NCI-H345 treated with DMSO at 0.1 percent for 48 hours (cell line): ENCODE measurements around the gene MYOG.

Experiments used
- DNase-seq: peaks from one replicate; lab custom pipeline; 2025; ENCODE audit not compliant: unreplicated experiment; lab: John Stamatoyannopoulos, UW

MYOG gene

GRCh38 chr1:203073469-203073868, 12.3 kb downstream of the MYOG start:
- no peak for DNase-seq

DNA sequence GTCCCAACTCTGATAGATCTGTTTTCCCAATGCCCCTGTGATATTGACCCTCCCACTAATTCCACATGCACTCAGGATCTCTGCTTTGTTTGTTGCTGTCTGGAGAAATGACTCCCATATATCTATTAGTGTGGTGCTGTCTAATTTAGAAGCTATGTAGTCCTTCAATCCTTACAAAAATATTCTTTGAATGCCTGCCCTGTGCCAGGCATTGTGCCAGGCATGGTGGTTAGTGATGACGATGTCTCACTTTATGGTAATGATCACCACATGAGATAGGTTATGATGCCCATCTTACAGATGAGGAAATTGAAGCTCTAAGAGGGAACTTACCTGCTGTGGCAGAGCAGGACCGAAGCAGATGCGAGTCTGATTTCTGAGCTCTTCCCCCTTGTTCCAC, 12.9 kb downstream of the MYOG start:
- no peak for DNase-seq

GRCh38 chr1:203072002-203072602, 13.7 kb downstream of the MYOG start:
- DNase-seq = no peak

DNA sequence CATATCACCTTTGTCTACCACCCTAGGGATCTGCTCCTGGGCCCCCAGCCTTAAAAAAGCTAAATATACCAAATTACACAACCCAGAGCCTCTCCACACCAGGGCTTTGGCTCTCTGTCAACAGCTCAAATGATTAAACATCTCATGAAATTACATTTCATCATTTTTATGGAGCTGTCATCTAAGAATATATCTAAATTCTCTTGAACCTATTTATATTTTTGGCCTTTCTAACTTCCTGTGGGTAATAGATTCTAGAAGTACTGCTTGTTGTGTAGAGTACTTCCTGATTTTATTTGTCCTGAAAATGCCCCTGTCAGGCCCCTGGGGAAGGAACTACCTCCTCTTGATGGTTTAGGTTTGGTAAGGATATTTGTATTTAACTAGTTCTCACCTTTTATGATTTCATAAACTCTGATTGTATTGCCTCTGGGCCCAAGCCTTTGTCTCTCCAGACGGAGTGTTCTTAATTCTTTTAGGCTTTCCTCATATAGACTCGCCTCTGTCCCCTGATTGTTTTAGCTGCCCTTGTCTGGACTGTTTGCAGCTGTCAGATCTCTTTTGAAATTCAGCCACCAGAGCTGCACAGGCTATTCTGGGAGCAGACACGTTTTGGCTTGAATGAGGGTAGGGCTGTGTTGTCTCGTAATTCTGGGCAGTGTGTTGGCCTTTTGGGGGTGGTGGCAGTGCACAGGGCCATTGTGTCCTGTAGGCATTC, 16.6 kb downstream of the MYOG start:
- DNase-seq = no peak

GRCh38 chr1:203066965-203067364, 18.8 kb downstream of the MYOG start:
- DNase-seq = no peak

GRCh38 chr1:203065986-203066385, 19.8 kb downstream of the MYOG start:
- DNase-seq = no peak

DNA sequence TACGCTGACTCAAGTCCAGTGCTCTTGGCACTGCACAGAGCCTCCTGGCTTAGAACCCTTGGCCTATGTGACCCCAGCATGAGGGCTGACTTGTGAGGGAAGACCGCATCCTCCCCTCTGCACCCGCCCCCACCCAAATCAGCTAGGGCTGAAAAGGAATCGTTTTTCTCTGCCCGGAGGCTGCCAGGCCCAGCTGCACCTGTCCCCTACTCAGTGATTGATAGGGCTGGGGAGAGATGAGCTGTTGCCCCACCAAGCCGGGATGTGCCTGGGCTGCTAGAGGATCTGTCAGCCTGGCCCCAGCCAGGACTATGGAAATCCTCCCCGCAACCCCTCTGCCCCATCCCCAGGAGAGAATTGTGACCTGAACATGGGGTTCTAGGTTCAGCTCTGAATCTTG, 20.6 kb downstream of the MYOG start:
- DNase-seq = no peak

DNA sequence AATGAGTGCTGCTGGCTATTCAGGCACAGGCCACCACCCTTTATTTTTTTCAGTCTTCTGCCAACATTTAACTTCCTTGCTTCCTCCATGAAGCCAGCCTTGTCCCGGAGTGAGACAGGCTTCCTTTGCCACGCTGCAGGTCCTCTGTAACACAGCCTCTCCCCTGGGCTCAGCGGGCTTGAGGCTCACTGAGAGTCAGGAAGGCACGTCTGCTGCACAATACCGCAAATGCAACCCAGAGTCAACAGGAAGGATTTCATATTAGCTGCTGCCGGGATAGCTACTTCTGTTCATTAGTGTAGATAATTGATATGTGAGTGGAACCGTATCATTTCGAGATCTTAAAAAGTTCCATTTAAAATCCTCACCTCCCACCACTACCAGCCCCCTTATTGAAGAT, 22.5 kb downstream of the MYOG start:
- no peak for DNase-seq

- no peak for DNase-seq
Observed at GRCh38 chr1:203060115-203060514, 25.7 kb downstream of the MYOG start.

DNA sequence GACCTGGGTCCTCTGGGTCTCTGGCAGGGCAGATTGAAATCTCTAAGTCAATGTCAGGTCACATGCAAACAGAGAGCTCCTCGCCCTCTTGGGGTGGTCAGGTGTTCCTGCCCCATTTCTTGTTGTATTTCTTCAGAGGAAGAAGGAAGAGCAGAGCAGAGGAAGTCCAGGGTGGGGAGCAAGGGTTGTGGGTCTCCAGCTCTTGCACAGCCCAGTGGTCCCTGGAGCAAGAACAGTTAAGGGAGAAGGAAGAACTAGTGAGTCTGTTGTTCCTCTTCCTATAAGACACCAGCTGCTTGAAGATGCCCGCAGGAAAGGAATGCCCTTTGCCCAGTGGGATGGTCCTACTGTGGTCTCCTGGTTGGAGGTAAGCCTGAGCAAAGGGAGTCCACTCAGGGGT, 26.3 kb downstream of the MYOG start:
- no peak for DNase-seq

- DNase-seq = no peak
Observed at GRCh38 chr1:203058676-203058935, 27.2 kb downstream of the MYOG start.

- no peak for DNase-seq
Observed at GRCh38 chr1:203057911-203058675, 27.7 kb downstream of the MYOG start.

GRCh38 chr1:203056516-203056915, 29.3 kb downstream of the MYOG start:
- DNase-seq = no peak

- DNase-seq = no peak
Observed at GRCh38 chr1:203056012-203056411, 29.8 kb downstream of the MYOG start.

GRCh38 chr1:203055161-203055799, 30.5 kb downstream of the MYOG start:
- no peak for DNase-seq

GRCh38 chr1:203054642-203055041, 31.2 kb downstream of the MYOG start:
- no peak for DNase-seq

DNA sequence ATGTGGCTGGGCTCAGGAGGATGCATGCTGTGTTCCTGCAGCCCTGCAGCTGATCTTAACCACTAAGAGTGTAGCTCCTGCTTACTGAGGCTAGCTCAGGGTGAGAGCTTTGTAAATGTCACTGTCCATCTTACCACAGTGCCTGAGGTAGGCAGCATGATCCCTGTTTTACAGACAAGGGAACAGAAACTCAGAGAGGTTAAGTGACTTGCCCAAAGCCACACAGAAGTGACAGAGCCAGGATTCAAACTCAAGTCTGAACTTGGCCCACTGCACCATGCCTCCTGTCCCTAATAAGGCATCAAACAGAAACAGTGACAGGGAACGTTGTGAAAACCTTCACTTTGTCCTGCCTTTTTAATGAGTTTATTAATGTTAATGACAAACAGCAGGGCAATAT, 31.6 kb downstream of the MYOG start:
- DNase-seq = no peak

GRCh38 chr1:203052601-203053000, 33.2 kb downstream of the MYOG start:
- DNase-seq = no peak

DNA sequence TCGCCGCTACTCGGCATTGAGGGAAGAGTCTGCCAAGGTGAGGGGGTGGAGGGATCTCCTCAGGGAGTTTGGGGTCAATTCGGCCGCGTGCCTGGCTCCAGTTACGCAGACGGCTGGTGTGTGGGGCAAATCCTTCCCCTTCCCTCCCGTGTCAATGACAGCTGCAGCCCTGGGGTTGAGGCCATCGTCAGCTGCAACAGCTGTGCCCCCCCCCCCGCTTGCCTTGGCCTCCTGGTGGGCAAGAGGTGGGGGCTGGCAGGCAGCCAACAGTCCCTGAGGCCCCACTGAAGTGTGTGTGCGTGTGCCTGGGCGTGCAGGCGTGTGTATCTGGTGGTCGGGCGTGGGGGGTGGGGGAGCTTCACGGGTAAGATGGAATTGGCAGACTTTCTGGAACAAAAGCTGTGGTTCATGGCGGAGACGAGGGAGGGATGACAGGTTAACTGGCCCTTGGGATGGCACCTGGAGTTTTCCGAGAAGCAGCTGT, 33.9 kb downstream of the MYOG start:
- DNase-seq = peak; percentile 71

- DNase-seq = no peak
Observed at GRCh38 chr1:203050826-203051225, 35.0 kb downstream of the MYOG start.

DNA sequence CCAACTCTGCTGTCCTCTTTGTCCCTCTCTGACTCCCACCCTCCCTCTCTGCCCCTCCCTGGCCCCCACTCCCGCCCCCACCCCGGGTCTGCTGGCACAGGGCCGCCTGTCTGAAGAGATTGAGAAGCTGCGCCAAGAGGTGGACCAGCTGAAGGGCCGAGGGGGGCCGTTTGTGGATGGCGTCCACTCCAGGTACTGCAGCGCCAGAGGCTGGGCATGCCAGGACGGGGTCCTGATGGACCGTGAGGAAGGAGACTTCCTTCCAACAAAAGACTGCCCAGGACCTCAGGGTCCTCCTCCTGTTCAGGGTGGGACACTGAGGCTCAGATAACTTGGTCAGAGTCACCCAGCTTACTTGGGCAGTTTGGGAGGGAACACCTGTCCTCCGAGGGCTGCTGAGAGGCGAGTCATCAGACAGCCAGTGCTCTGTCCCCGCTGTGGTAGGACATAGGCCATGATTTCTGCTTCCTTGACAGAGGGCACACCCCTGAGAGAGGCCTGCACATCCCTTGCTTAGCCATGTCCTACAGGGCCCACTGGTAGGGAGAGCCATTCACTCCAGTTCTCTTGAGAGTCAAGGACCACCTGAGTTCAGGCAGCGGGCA, 36.1 kb downstream of the MYOG start:
- no peak for DNase-seq
